GM10266 (cell line): ENCODE measurements around the gene TEAD3.
A peak's percentile ranks its signal among the peaks of the same experiment; 100 is the strongest.

Experiments used
- DNase-seq: peaks from one replicate; pipeline ENCODE4 v3.0.0; 2012; ENCODE audit errors: extremely low spot score
- TF ChIP-seq, protein P1 (sequence below): IDR thresholded peaks from 2 replicates; pipeline ENCODE4 v1.5.1; 2012; ENCODE audit warnings: mild to moderate bottlenecking, low read depth; ENCODE audit not compliant: control insufficient read depth, insufficient read depth; ENCODE audit errors: missing control alignments

The TEAD3 gene

DNA sequence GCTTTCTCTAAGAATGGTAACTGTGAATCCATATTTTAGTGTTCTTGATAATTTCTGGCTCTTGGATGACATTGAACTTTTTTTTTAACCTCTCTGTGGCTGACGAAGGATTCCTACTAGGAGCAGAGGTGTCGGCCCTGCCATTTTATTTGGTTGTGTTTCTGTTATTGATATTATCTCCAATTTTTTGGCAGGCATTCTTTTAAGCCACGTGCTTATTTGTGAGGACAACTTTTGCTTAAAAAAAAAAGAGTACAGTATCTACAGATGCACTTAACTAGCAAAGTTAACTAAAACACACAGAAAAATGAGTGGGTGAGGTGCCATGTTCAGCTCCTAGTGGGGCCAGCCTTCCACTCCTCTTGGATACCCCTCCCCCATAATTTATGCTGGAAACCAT lies 43.6 kb downstream of the TEAD3 start:
- no peak for DNase-seq
- TF ChIP-seq, protein P1, sequence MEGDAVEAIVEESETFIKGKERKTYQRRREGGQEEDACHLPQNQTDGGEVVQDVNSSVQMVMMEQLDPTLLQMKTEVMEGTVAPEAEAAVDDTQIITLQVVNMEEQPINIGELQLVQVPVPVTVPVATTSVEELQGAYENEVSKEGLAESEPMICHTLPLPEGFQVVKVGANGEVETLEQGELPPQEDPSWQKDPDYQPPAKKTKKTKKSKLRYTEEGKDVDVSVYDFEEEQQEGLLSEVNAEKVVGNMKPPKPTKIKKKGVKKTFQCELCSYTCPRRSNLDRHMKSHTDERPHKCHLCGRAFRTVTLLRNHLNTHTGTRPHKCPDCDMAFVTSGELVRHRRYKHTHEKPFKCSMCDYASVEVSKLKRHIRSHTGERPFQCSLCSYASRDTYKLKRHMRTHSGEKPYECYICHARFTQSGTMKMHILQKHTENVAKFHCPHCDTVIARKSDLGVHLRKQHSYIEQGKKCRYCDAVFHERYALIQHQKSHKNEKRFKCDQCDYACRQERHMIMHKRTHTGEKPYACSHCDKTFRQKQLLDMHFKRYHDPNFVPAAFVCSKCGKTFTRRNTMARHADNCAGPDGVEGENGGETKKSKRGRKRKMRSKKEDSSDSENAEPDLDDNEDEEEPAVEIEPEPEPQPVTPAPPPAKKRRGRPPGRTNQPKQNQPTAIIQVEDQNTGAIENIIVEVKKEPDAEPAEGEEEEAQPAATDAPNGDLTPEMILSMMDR = no peak

- DNase-seq = peak; percentile 98
- TF ChIP-seq, protein P1 = no peak
Measured at GRCh38 chr6:35452183-35453090, 44.4 kb downstream of the TEAD3 start, which contains the start of gene FANCE. Gene FANCE, plus strand, starts transcription at chr6:35452338. Its CDS starts 208 bp downstream, at chr6:35452546.

GRCh38 chr6:35451354-35452182 lies 45.3 kb downstream of the TEAD3 start:
- no peak for DNase-seq
- TF ChIP-seq, protein P1 = no peak

- TF ChIP-seq, protein P1 = peak; percentile 56
- peak; percentile 90 for DNase-seq
Measured at GRCh38 chr6:35449287-35449881, 47.5 kb downstream of the TEAD3 start.

DNA sequence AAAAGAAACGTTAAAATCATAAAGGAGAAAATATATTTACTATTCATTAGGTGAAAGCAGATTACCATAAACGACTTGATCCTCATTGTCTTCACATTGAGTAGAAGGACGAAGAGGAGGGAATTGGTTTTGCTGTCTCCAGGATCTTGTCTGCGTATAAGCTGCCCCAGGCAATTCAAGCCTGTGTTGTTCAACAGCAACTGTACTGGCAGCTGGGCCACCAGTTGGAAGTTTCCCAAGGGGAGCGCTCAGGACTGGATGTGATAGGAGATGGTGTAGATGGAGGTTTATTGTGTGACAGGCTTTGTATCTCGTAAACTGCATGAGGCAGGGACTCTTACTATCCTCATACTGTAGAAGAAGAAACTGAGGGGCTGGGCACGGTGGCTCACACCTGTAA lies 48.7 kb downstream of the TEAD3 start:
- TF ChIP-seq, protein P1 = no peak
- no peak for DNase-seq

GRCh38 chr6:35445691-35446090 lies 51.2 kb downstream of the TEAD3 start:
- DNase-seq = no peak
- TF ChIP-seq, protein P1 = no peak
